Measurements from ENCODE around the gene DDIAS.

The DDIAS gene

DNA sequence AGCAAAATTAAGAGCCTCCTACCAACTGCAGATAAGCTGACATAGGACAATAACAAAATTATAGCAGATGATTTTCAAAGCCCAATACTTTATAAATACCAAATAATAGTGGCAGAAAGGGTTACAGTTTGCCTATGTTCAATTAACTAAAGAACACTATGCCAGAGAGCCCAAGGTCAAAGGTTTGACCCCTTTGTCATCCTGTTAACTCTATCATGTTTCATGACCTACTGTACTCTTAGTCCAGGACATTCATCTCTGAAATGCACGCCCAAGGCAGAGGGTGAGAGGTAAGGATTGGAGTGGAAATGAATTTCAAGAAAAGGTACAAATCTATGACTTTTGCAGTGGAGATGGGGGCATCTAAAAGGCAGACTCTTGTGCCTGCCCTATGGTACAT lies 70.6 kb downstream of the DDIAS start:
- H3K36me3 ChIP-seq (ENCODE audit: control insufficient read depth, insufficient read depth, low read length): no peaks in the 10 kb centered on the region
- H3K27ac ChIP-seq (ENCODE audit: low read depth, low read length): no peak overlapping the region
- H3K9ac ChIP-seq (ENCODE audit: low read depth, low read length): no peak overlapping the region
- H3K9me3 ChIP-seq (ENCODE audit: control insufficient read depth, insufficient read depth, low read length): no peaks in the 10 kb centered on the region
- H3K27me3 ChIP-seq (ENCODE audit: control insufficient read depth, insufficient read depth, low read length): no peaks in the 10 kb centered on the region
- H3K4me3 ChIP-seq (ENCODE audit: low read depth, low read length): no peak overlapping the region
- no peaks in the 10 kb centered on the region for H3K4me1 ChIP-seq (ENCODE audit: control insufficient read depth, insufficient read depth, low read length)

- Histone ChIP-seq H3K36me3 (ENCODE audit: control insufficient read depth, insufficient read depth, low read length) (no peaks in the 10 kb centered on the region), H3K9me3 (ENCODE audit: control insufficient read depth, insufficient read depth, low read length) (no peaks in the 10 kb centered on the region), H3K27ac (ENCODE audit: low read depth, low read length) (no peak overlapping the region), H3K9ac (ENCODE audit: low read depth, low read length) (no peak overlapping the region), H3K27me3 (ENCODE audit: control insufficient read depth, insufficient read depth, low read length) (no peaks in the 10 kb centered on the region), H3K4me3 (ENCODE audit: low read depth, low read length) (no peak overlapping the region), H3K4me1 (ENCODE audit: control insufficient read depth, insufficient read depth, low read length) (no peaks in the 10 kb centered on the region)
Measured at GRCh38 chr11:82974135-82974534, 72.6 kb downstream of the DDIAS start.

DNA sequence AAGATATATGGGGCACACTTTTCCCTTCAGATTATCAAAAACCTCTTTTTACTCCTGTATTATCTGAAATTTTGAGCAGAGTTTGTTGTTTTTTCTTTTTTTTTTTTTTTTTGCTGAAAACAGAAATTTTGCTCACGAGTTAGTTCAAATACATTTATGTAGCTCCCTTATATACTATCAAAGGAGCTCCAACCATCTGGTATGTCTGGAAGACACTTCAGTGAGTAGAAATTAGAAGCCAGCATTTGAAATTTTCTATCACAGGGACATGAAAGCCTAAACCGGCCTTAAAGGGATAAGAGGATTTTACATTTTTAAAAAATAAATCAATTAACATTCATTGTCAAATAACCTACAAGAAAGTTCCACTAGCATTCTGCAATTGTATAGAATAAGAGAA lies 73.3 kb downstream of the DDIAS start:
- Histone ChIP-seq H3K9ac (ENCODE audit: low read depth, low read length) (no peak overlapping the region), H3K4me3 (ENCODE audit: low read depth, low read length) (no peak overlapping the region), H3K9me3 (ENCODE audit: control insufficient read depth, insufficient read depth, low read length) (no peaks in the 10 kb centered on the region), H3K4me1 (ENCODE audit: control insufficient read depth, insufficient read depth, low read length) (no peaks in the 10 kb centered on the region), H3K27me3 (ENCODE audit: control insufficient read depth, insufficient read depth, low read length) (no peaks in the 10 kb centered on the region), H3K36me3 (ENCODE audit: control insufficient read depth, insufficient read depth, low read length) (no peaks in the 10 kb centered on the region), H3K27ac (ENCODE audit: low read depth, low read length) (no peak overlapping the region)

GRCh38 chr11:82975882-82976281 lies 74.3 kb downstream of the DDIAS start:
- no peaks in the 10 kb centered on the region for H3K4me1 ChIP-seq (ENCODE audit: control insufficient read depth, insufficient read depth, low read length)
- no peaks in the 10 kb centered on the region for H3K27me3 ChIP-seq (ENCODE audit: control insufficient read depth, insufficient read depth, low read length)
- no peaks in the 10 kb centered on the region for H3K36me3 ChIP-seq (ENCODE audit: control insufficient read depth, insufficient read depth, low read length)
- no peak overlapping the region for H3K9ac ChIP-seq (ENCODE audit: low read depth, low read length)
- no peak overlapping the region for H3K27ac ChIP-seq (ENCODE audit: low read depth, low read length)
- no peak overlapping the region for H3K4me3 ChIP-seq (ENCODE audit: low read depth, low read length)
- H3K9me3 ChIP-seq (ENCODE audit: control insufficient read depth, insufficient read depth, low read length): no peaks in the 10 kb centered on the region

- Histone ChIP-seq H3K27me3 (ENCODE audit: control insufficient read depth, insufficient read depth, low read length) (no peaks in the 10 kb centered on the region), H3K9me3 (ENCODE audit: control insufficient read depth, insufficient read depth, low read length) (no peaks in the 10 kb centered on the region), H3K4me3 (ENCODE audit: low read depth, low read length) (no peak overlapping the region), H3K4me1 (ENCODE audit: control insufficient read depth, insufficient read depth, low read length) (no peaks in the 10 kb centered on the region), H3K36me3 (ENCODE audit: control insufficient read depth, insufficient read depth, low read length) (peaks cover 2% of the 10 kb centered on the region; the same call in 1 of the 2 replicates), H3K27ac (ENCODE audit: low read depth, low read length) (no peak overlapping the region), H3K9ac (ENCODE audit: low read depth, low read length) (no peak overlapping the region)
Measured at GRCh38 chr11:82976786-82977185, 75.2 kb downstream of the DDIAS start.

DNA sequence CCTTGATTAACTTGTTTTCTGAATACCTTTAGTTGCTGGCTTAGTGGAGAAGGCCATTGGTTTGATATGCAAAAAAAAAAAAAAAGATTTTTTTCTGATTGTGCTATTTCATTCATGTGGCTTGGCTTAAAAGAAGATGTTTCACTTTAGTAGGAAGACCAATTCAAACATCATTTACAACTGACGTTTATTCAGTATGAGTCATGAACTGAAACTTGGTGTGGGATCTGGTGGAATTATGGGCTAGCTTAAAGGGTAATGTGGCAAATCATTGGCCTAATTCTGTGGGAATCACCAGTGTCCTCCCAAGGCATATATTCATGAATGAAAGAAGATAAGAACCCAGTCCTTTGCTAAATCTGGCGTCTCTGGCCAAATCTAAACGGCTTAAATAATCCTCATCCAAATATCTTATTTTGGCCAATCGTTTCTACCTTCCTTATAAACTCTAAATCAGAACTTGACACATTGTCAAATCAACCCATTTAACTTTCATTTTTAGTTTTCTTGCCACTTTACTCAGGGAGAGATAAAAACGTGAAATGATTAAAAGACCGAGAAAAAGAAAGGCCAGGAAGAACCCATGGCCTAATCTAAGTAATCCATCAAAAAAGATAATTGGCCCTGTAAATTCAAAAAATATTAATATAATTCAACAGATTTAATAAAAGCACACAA lies 77.0 kb downstream of the DDIAS start:
- Histone ChIP-seq H3K4me3 (ENCODE audit: low read depth, low read length) (no peak overlapping the region), H3K36me3 (ENCODE audit: control insufficient read depth, insufficient read depth, low read length) (peaks cover 5% of the 10 kb centered on the region; the same call in 1 of the 2 replicates), H3K4me1 (ENCODE audit: control insufficient read depth, insufficient read depth, low read length) (no peaks in the 10 kb centered on the region), H3K9me3 (ENCODE audit: control insufficient read depth, insufficient read depth, low read length) (no peaks in the 10 kb centered on the region), H3K27ac (ENCODE audit: low read depth, low read length) (no peak overlapping the region), H3K27me3 (ENCODE audit: control insufficient read depth, insufficient read depth, low read length) (no peaks in the 10 kb centered on the region), H3K9ac (ENCODE audit: low read depth, low read length) (no peak overlapping the region)

DNA sequence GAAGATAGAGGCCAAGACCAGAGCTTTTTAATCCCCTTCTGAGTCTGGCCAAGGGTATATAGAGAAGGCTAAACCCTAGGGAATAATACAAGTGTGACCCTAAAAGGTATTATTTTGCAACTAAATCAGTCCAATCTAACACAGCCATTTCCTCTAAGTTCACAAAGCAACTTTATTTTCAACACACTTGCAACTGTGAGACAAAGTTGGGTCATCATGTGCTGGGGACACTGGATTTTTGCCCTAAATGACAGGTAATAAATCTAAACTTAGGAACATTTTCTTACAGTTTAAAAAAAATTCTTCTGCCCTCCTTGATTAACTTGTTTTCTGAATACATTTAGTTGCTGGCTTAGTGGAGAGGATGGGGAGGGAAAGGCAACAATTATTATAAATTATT lies 78.3 kb downstream of the DDIAS start:
- no peaks in the 10 kb centered on the region for H3K4me1 ChIP-seq (ENCODE audit: control insufficient read depth, insufficient read depth, low read length)
- H3K27me3 ChIP-seq (ENCODE audit: control insufficient read depth, insufficient read depth, low read length): no peaks in the 10 kb centered on the region
- H3K9me3 ChIP-seq (ENCODE audit: control insufficient read depth, insufficient read depth, low read length): no peaks in the 10 kb centered on the region
- no peak overlapping the region for H3K9ac ChIP-seq (ENCODE audit: low read depth, low read length)
- peaks cover 5% of the 10 kb centered on the region; the same call in 1 of the 2 replicates for H3K36me3 ChIP-seq (ENCODE audit: control insufficient read depth, insufficient read depth, low read length)
- no peak overlapping the region for H3K27ac ChIP-seq (ENCODE audit: low read depth, low read length)
- H3K4me3 ChIP-seq (ENCODE audit: low read depth, low read length): no peak overlapping the region

DNA sequence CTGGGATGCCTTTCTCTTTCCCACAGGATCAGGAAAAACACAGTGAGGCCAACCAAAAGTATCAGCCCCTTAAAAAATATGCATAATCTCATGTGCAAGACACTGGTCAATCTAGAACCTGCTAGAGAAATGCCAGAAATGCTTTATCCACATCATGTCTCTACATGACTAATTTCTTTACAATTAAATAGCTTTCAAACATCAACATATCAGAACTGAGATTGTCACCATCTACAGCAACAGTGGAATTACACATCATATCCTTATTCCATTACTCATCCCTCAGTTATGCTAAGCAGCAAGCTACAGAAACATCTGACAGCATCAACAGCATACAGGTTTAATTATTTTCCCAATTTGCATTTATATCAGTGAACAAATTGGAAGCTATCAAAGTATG lies 78.8 kb downstream of the DDIAS start:
- Histone ChIP-seq H3K9ac (ENCODE audit: low read depth, low read length) (no peak overlapping the region), H3K9me3 (ENCODE audit: control insufficient read depth, insufficient read depth, low read length) (no peaks in the 10 kb centered on the region), H3K4me1 (ENCODE audit: control insufficient read depth, insufficient read depth, low read length) (no peaks in the 10 kb centered on the region), H3K4me3 (ENCODE audit: low read depth, low read length) (no peak overlapping the region), H3K27me3 (ENCODE audit: control insufficient read depth, insufficient read depth, low read length) (no peaks in the 10 kb centered on the region), H3K27ac (ENCODE audit: low read depth, low read length) (no peak overlapping the region), H3K36me3 (ENCODE audit: control insufficient read depth, insufficient read depth, low read length) (peaks cover 5% of the 10 kb centered on the region; the same call in 1 of the 2 replicates)

- Histone ChIP-seq H3K36me3 (ENCODE audit: control insufficient read depth, insufficient read depth, low read length) (peaks cover 5% of the 10 kb centered on the region; the same call in 1 of the 2 replicates), H3K27ac (ENCODE audit: low read depth, low read length) (no peak overlapping the region), H3K27me3 (ENCODE audit: control insufficient read depth, insufficient read depth, low read length) (no peaks in the 10 kb centered on the region), H3K4me1 (ENCODE audit: control insufficient read depth, insufficient read depth, low read length) (no peaks in the 10 kb centered on the region), H3K4me3 (ENCODE audit: low read depth, low read length) (no peak overlapping the region), H3K9me3 (ENCODE audit: control insufficient read depth, insufficient read depth, low read length) (no peaks in the 10 kb centered on the region), H3K9ac (ENCODE audit: low read depth, low read length) (no peak overlapping the region)
Measured at GRCh38 chr11:82980947-82981346, 79.4 kb downstream of the DDIAS start.

GRCh38 chr11:82981852-82982251 lies 80.3 kb downstream of the DDIAS start:
- H3K27ac ChIP-seq (ENCODE audit: low read depth, low read length): no peak overlapping the region
- H3K36me3 ChIP-seq (ENCODE audit: control insufficient read depth, insufficient read depth, low read length): peaks cover 9% of the 10 kb centered on the region; the same call in 1 of the 2 replicates

More at GRCh38 chr11:82981852-82982251, 80.3 kb downstream of the DDIAS start:
- H3K4me3 ChIP-seq (ENCODE audit: low read depth, low read length): no peak overlapping the region
- no peaks in the 10 kb centered on the region for H3K27me3 ChIP-seq (ENCODE audit: control insufficient read depth, insufficient read depth, low read length)
- no peak overlapping the region for H3K9ac ChIP-seq (ENCODE audit: low read depth, low read length)
- no peaks in the 10 kb centered on the region for H3K4me1 ChIP-seq (ENCODE audit: control insufficient read depth, insufficient read depth, low read length)
- no peaks in the 10 kb centered on the region for H3K9me3 ChIP-seq (ENCODE audit: control insufficient read depth, insufficient read depth, low read length)
